ENCODE results near the gene CLSTN1.
A peak's percentile ranks its signal among the peaks of the same experiment; 100 is the strongest.

CLSTN1 gene

DNA sequence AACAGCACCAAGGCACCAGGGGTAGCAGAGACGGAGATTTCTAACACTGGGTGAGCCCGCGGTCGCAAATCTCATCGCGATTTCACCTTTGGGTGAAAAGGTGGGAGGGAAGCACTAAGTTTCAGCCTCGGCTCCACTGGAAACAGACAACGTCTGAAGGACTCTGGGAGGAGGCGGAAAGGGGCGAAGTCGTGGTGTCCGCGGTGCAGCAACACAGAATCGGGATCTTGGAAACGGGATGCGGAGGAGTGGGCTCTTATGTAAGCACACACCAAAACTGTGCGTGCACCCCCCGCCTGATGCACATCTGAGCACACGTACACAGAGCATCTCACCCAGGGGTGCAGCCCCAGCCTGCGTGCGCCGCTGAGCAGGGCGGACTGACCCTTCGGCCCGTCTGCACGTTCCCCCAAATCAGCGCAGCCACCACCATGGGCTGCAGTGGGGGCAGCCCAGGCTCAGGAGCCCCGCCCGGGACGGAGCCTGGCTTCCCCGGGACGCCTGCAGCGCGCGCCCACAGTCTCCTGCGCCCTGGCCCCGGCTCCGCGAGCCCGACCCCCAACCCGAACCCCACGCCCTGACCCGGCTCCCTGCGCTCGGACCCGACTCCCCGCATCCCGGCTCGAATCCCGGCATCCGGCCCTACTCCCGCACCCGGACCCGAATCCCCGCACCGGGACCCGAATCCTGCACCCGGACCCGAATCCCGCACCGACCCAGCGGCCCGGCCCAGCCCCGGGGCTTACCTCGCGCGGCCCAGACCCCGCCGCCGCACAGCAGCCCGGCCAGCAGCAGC, 670 bp downstream of the CLSTN1 start:
- peak overlapping the region; percentile 82 for H4K91ac ChIP-seq (ENCODE audit: low read depth, low read length)
- peak overlapping the region; percentile 57 for H4K12ac ChIP-seq (ENCODE audit: low read depth, low read length)
- H3K23ac ChIP-seq (ENCODE audit: low read length) = no peak overlapping the region
- no CpG with 5 or more reads among the region's 71 CpGs for WGBS (ENCODE audit: extremely low coverage, insufficient coverage, insufficient read length)
- H3K36me3 ChIP-seq (ENCODE audit: control insufficient read depth in 1 of 2, insufficient read depth in 2 of 2, low read length in 2 of 2) = no peaks in the 10 kb centered on the region
- H2BK12ac ChIP-seq (ENCODE audit: low read length) = peak overlapping the region; percentile 16
- peak overlapping the region; percentile 42 for H3K18ac ChIP-seq (ENCODE audit: low read length)
- H3K79me2 ChIP-seq (ENCODE audit: control insufficient read depth, insufficient read depth, low read length, poor library complexity) = peaks cover 9% of the 10 kb centered on the region
- H2AFZ ChIP-seq (ENCODE audit: insufficient read depth, low read length, poor library complexity) = peak overlapping the region; percentile 96
- peak overlapping the region; percentile 100 for H3K4me2 ChIP-seq (ENCODE audit: low read length)
- DNase-seq = peak in 1 of 2 donors; percentile 24
- peak overlapping the region; percentile 77 for H3K9ac ChIP-seq (ENCODE audit: low read length)
- peak overlapping the region; percentile 93 for H3K14ac ChIP-seq (ENCODE audit: low read length)
- no peaks in the 10 kb centered on the region for H3K27me3 ChIP-seq (ENCODE audit: insufficient read depth, low read length)
- peak overlapping the region; percentile 88 for H3K4me3 ChIP-seq (ENCODE audit: low read depth, low read length)
- H2BK120ac ChIP-seq (ENCODE audit: insufficient read depth, low read length, poor library complexity) = peak overlapping the region; percentile 94
- H3K4ac ChIP-seq (ENCODE audit: low read depth, low read length) = peak overlapping the region; percentile 34
- no peak overlapping the region for H2AK5ac ChIP-seq (ENCODE audit: low read length)
- H3K4me1 ChIP-seq (ENCODE audit: control insufficient read depth in 1 of 2, insufficient read depth in 2 of 2, low read length in 2 of 2) = peaks cover 12% of the 10 kb centered on the region in 2 experiments
- no peaks in the 10 kb centered on the region for H3K9me3 ChIP-seq (ENCODE audit: insufficient read depth, low read depth, low read length)
- H3K79me1 ChIP-seq (ENCODE audit: low read length) = peaks cover 12% of the 10 kb centered on the region
- peak overlapping the region; percentile 78 for H2BK5ac ChIP-seq (ENCODE audit: low read depth, low read length, poor library complexity)
- no peak overlapping the region for H3K27ac ChIP-seq (ENCODE audit: low read depth, low read length)
- H4K8ac ChIP-seq (ENCODE audit: low read depth, low read length) = peak overlapping the region; percentile 98

GRCh38 chr1:9822490-9822889, 1.3 kb downstream of the CLSTN1 start:
- Histone ChIP-seq H2AFZ (ENCODE audit: insufficient read depth, low read length, poor library complexity) (peak overlapping the region; percentile 96), H3K27me3 (ENCODE audit: insufficient read depth, low read length) (no peaks in the 10 kb centered on the region), H4K91ac (ENCODE audit: low read depth, low read length) (no peak overlapping the region), H3K14ac (ENCODE audit: low read length) (no peak overlapping the region), H3K27ac (ENCODE audit: low read depth, low read length) (no peak overlapping the region), H3K79me1 (ENCODE audit: low read length) (peaks cover 12% of the 10 kb centered on the region), H4K8ac (ENCODE audit: low read depth, low read length) (no peak overlapping the region), H4K12ac (ENCODE audit: low read depth, low read length) (no peak overlapping the region), H2BK12ac (ENCODE audit: low read length) (no peak overlapping the region), H3K36me3 (ENCODE audit: control insufficient read depth in 1 of 2, insufficient read depth in 2 of 2, low read length in 2 of 2) (no peaks in the 10 kb centered on the region), H3K79me2 (ENCODE audit: control insufficient read depth, insufficient read depth, low read length, poor library complexity) (peaks cover 9% of the 10 kb centered on the region), H3K9ac (ENCODE audit: low read length) (no peak overlapping the region), H3K9me3 (ENCODE audit: insufficient read depth, low read depth, low read length) (no peaks in the 10 kb centered on the region), H3K4ac (ENCODE audit: low read depth, low read length) (no peak overlapping the region), H2BK120ac (ENCODE audit: insufficient read depth, low read length, poor library complexity) (no peak overlapping the region), H3K23ac (ENCODE audit: low read length) (no peak overlapping the region), H3K4me1 (ENCODE audit: control insufficient read depth in 1 of 2, insufficient read depth in 2 of 2, low read length in 2 of 2) (peaks cover 12% of the 10 kb centered on the region in 2 experiments), H3K18ac (ENCODE audit: low read length) (no peak overlapping the region), H3K4me2 (ENCODE audit: low read length) (peak overlapping the region; percentile 100), H3K4me3 (ENCODE audit: low read depth, low read length) (peak overlapping the region; percentile 88), H2AK5ac (ENCODE audit: low read length) (no peak overlapping the region), H2BK5ac (ENCODE audit: low read depth, low read length, poor library complexity) (no peak overlapping the region)
- WGBS (ENCODE audit: extremely low coverage, insufficient coverage, insufficient read length) = no CpG with 5 or more reads among the region's 8 CpGs
- DNase-seq = no peak

GRCh38 chr1:9821710-9822109, 2.1 kb downstream of the CLSTN1 start:
- Histone ChIP-seq H3K4ac (ENCODE audit: low read depth, low read length) (no peak overlapping the region), H3K79me1 (ENCODE audit: low read length) (peaks cover 12% of the 10 kb centered on the region), H3K27ac (ENCODE audit: low read depth, low read length) (no peak overlapping the region), H2BK120ac (ENCODE audit: insufficient read depth, low read length, poor library complexity) (no peak overlapping the region), H4K91ac (ENCODE audit: low read depth, low read length) (no peak overlapping the region), H4K12ac (ENCODE audit: low read depth, low read length) (no peak overlapping the region), H3K79me2 (ENCODE audit: control insufficient read depth, insufficient read depth, low read length, poor library complexity) (peaks cover 9% of the 10 kb centered on the region), H4K8ac (ENCODE audit: low read depth, low read length) (no peak overlapping the region), H3K4me3 (ENCODE audit: low read depth, low read length) (no peak overlapping the region), H2BK12ac (ENCODE audit: low read length) (no peak overlapping the region), H2BK5ac (ENCODE audit: low read depth, low read length, poor library complexity) (no peak overlapping the region), H3K27me3 (ENCODE audit: insufficient read depth, low read length) (no peaks in the 10 kb centered on the region), H3K23ac (ENCODE audit: low read length) (no peak overlapping the region), H3K4me2 (ENCODE audit: low read length) (no peak overlapping the region), H3K4me1 (ENCODE audit: control insufficient read depth in 1 of 2, insufficient read depth in 2 of 2, low read length in 2 of 2) (peaks cover 12 to 14% of the 10 kb centered on the region in 2 experiments), H3K18ac (ENCODE audit: low read length) (no peak overlapping the region), H2AK5ac (ENCODE audit: low read length) (no peak overlapping the region), H3K14ac (ENCODE audit: low read length) (no peak overlapping the region), H2AFZ (ENCODE audit: insufficient read depth, low read length, poor library complexity) (no peak overlapping the region), H3K9me3 (ENCODE audit: insufficient read depth, low read depth, low read length) (no peaks in the 10 kb centered on the region), H3K9ac (ENCODE audit: low read length) (no peak overlapping the region), H3K36me3 (ENCODE audit: control insufficient read depth in 1 of 2, insufficient read depth in 2 of 2, low read length in 2 of 2) (no peaks in the 10 kb centered on the region)
- WGBS (ENCODE audit: extremely low coverage, insufficient coverage, insufficient read length) = no CpG with 5 or more reads among the region's 4 CpGs
- DNase-seq = no peak

DNA sequence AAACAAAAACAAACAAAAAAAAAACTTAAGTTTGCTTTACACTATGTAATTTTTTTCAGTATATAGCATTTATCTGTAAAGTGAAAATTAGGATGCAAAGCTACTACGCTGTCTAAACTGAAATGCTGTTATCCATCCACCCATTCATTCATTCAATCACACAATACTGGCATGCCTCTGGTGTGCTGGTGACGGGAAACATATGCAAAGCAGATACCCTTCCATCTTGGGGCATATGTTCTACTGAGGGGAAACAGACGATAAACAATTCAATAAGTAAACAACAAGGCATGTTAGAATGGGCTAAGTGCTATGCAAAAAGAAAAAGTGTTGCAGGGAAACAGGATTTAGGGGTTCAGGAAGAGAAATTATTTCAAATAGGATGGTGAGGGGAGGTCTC, 3.2 kb downstream of the CLSTN1 start:
- H3K4me2 ChIP-seq (ENCODE audit: low read length) = no peak overlapping the region
- H3K9ac ChIP-seq (ENCODE audit: low read length) = no peak overlapping the region
- H3K27me3 ChIP-seq (ENCODE audit: insufficient read depth, low read length) = no peaks in the 10 kb centered on the region
- H3K18ac ChIP-seq (ENCODE audit: low read length) = no peak overlapping the region
- H2AFZ ChIP-seq (ENCODE audit: insufficient read depth, low read length, poor library complexity) = no peak overlapping the region
- H3K79me1 ChIP-seq (ENCODE audit: low read length) = peaks cover 12% of the 10 kb centered on the region
- H2BK120ac ChIP-seq (ENCODE audit: insufficient read depth, low read length, poor library complexity) = no peak overlapping the region
- no peak overlapping the region for H4K12ac ChIP-seq (ENCODE audit: low read depth, low read length)
- WGBS (ENCODE audit: extremely low coverage, insufficient coverage, insufficient read length) = no CpG with 5 or more reads among the region's 3 CpGs
- no peak for DNase-seq
- peaks cover 9% of the 10 kb centered on the region for H3K79me2 ChIP-seq (ENCODE audit: control insufficient read depth, insufficient read depth, low read length, poor library complexity)
- no peak overlapping the region for H3K14ac ChIP-seq (ENCODE audit: low read length)
- H3K9me3 ChIP-seq (ENCODE audit: insufficient read depth, low read depth, low read length) = no peaks in the 10 kb centered on the region
- H2BK5ac ChIP-seq (ENCODE audit: low read depth, low read length, poor library complexity) = no peak overlapping the region
- no peak overlapping the region for H4K91ac ChIP-seq (ENCODE audit: low read depth, low read length)
- H3K4me3 ChIP-seq (ENCODE audit: low read depth, low read length) = no peak overlapping the region
- H3K27ac ChIP-seq (ENCODE audit: low read depth, low read length) = no peak overlapping the region
- H2AK5ac ChIP-seq (ENCODE audit: low read length) = no peak overlapping the region
- no peaks in the 10 kb centered on the region for H3K36me3 ChIP-seq (ENCODE audit: control insufficient read depth in 1 of 2, insufficient read depth in 2 of 2, low read length in 2 of 2)
- H3K23ac ChIP-seq (ENCODE audit: low read length) = no peak overlapping the region
- no peak overlapping the region for H2BK12ac ChIP-seq (ENCODE audit: low read length)
- peaks cover 9 to 13% of the 10 kb centered on the region in 2 experiments for H3K4me1 ChIP-seq (ENCODE audit: control insufficient read depth in 1 of 2, insufficient read depth in 2 of 2, low read length in 2 of 2)
- no peak overlapping the region for H3K4ac ChIP-seq (ENCODE audit: low read depth, low read length)
- no peak overlapping the region for H4K8ac ChIP-seq (ENCODE audit: low read depth, low read length)

Measured in trophoblast cell (in vitro differentiated cells and primary cell).